ENCODE data around the gene FAM50B. TPM values are rescaled to one million over a fixed set of nuclear protein-coding genes. Genes with fewer than 3 reads are reported as not detected.

Gene FAM50B
- polyA plus RNA-seq, 1 donor from 2014 or later: 0.79 TPM

DNA sequence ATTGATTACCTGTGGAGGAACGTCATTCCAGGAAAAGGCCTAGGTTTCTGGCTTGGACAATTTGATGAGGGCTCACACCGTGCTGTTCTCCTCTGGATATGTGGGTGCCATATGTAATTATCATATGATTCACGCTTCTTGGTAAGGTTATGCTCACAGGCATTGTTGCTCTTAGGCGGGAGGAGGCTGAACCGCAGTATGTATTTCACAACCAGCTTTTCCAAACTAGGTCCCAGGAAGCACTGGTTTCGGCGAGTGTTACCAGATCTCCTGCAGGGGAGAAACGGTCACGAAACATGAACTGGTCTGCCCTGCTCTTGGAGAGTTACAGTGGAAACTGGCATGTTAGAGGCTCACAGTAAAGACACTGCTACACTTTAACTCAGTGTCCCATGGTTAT, 793 bp upstream of the FAM50B start:
- H3K36me3 ChIP-seq (ENCODE audit: insufficient read depth, low read length): no peaks in the 10 kb centered on the region
- no peaks in the 10 kb centered on the region for H3K79me2 ChIP-seq (replicated peaks; ENCODE audit: insufficient read depth, low read length)
- no peak for TF ChIP-seq EP300 (conservative IDR thresholded peaks at IDR 0.05; ENCODE audit: poor library complexity, severe bottlenecking)
- TF ChIP-seq CTCF (IDR thresholded peaks at IDR 0.05; ENCODE audit: poor library complexity, severe bottlenecking): no peak
- no peak for TF ChIP-seq MXI1 (conservative IDR thresholded peaks at IDR 0.05; ENCODE audit: poor library complexity, severe bottlenecking)
- no peak for TF ChIP-seq TAF1 (IDR thresholded peaks at IDR 0.05; ENCODE audit: low read depth)
- no peak for TF ChIP-seq POLR2AphosphoS5 (IDR thresholded peaks at IDR 0.05)
- TF ChIP-seq, protein P1, sequence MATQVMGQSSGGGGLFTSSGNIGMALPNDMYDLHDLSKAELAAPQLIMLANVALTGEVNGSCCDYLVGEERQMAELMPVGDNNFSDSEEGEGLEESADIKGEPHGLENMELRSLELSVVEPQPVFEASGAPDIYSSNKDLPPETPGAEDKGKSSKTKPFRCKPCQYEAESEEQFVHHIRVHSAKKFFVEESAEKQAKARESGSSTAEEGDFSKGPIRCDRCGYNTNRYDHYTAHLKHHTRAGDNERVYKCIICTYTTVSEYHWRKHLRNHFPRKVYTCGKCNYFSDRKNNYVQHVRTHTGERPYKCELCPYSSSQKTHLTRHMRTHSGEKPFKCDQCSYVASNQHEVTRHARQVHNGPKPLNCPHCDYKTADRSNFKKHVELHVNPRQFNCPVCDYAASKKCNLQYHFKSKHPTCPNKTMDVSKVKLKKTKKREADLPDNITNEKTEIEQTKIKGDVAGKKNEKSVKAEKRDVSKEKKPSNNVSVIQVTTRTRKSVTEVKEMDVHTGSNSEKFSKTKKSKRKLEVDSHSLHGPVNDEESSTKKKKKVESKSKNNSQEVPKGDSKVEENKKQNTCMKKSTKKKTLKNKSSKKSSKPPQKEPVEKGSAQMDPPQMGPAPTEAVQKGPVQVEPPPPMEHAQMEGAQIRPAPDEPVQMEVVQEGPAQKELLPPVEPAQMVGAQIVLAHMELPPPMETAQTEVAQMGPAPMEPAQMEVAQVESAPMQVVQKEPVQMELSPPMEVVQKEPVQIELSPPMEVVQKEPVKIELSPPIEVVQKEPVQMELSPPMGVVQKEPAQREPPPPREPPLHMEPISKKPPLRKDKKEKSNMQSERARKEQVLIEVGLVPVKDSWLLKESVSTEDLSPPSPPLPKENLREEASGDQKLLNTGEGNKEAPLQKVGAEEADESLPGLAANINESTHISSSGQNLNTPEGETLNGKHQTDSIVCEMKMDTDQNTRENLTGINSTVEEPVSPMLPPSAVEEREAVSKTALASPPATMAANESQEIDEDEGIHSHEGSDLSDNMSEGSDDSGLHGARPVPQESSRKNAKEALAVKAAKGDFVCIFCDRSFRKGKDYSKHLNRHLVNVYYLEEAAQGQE (IDR thresholded peaks at IDR 0.05; ENCODE audit: borderline replicate concordance): no peak
- no peaks in the 10 kb centered on the region for H3K9me3 ChIP-seq (ENCODE audit: low read length)
- no peak overlapping the region for H2AFZ ChIP-seq (ENCODE audit: low read depth, low read length)
- no peak overlapping the region for H3K4me3 ChIP-seq (ENCODE audit: low read length)
- H3F3A ChIP-seq (ENCODE audit: insufficient read depth, low read length, poor library complexity, severe bottlenecking): no peaks in the 10 kb centered on the region
- H4K20me1 ChIP-seq (ENCODE audit: insufficient read depth): no peaks in the 10 kb centered on the region
- H3K27ac ChIP-seq (ENCODE audit: low read length): no peak overlapping the region
- no peaks in the 10 kb centered on the region for H3K9me2 ChIP-seq (ENCODE audit: insufficient read depth, low read length)
- no peak overlapping the region for H3K9ac ChIP-seq (ENCODE audit: low read length)
- no peaks in the 10 kb centered on the region for H3K27me3 ChIP-seq (ENCODE audit: insufficient read depth, low read depth, low read length)
- H3K4me2 ChIP-seq (ENCODE audit: low read length): no peak overlapping the region

- H3K4me2 ChIP-seq (ENCODE audit: low read length): no peak overlapping the region
Measured at GRCh38 chr6:3849681-3850450, 693 bp downstream of the FAM50B start.

More at GRCh38 chr6:3849681-3850450, 693 bp downstream of the FAM50B start:
- no peaks in the 10 kb centered on the region for H4K20me1 ChIP-seq (ENCODE audit: insufficient read depth)
- no peaks in the 10 kb centered on the region for H3K36me3 ChIP-seq (ENCODE audit: insufficient read depth, low read length)
- no peak overlapping the region for H3K27ac ChIP-seq (ENCODE audit: low read length)
- H3K79me2 ChIP-seq (replicated peaks; ENCODE audit: insufficient read depth, low read length): no peaks in the 10 kb centered on the region
- no peaks in the 10 kb centered on the region for H3K9me3 ChIP-seq (ENCODE audit: low read length)
- no peak overlapping the region for H3K9ac ChIP-seq (ENCODE audit: low read length)
- H3F3A ChIP-seq (ENCODE audit: insufficient read depth, low read length, poor library complexity, severe bottlenecking): no peaks in the 10 kb centered on the region
- H3K27me3 ChIP-seq (ENCODE audit: insufficient read depth, low read depth, low read length): no peaks in the 10 kb centered on the region
- H3K4me3 ChIP-seq (ENCODE audit: low read length): no peak overlapping the region
- TF ChIP-seq EZH2 (IDR thresholded peaks at IDR 0.05; ENCODE audit: borderline replicate concordance, insufficient read depth, low read length, poor library complexity, severe bottlenecking) (no peak), EP300 (conservative IDR thresholded peaks at IDR 0.05; ENCODE audit: poor library complexity, severe bottlenecking) (no peak), POLR2AphosphoS5 (IDR thresholded peaks at IDR 0.05) (no peak), RAD21 (conservative IDR thresholded peaks at IDR 0.05) (no peak)
- no peak overlapping the region for H2AFZ ChIP-seq (ENCODE audit: low read depth, low read length)
- no peaks in the 10 kb centered on the region for H3K9me2 ChIP-seq (ENCODE audit: insufficient read depth, low read length)
